Activated CD8-positive, alpha-beta T cell treated with anti-CD3 and anti-CD28 coated beads for 36 hours (primary cell): ENCODE data around the gene EXPH5. TPM values are rescaled to one million over a fixed set of nuclear protein-coding genes. Genes with fewer than 3 reads are reported as not detected.

Experiments
- ATAC-seq: fragments of 200-7000 bp; cut with Tn5 transposase; one replicate; pipeline ENCODE4 v1.10.0; 2021; ENCODE audit warnings: mild to moderate bottlenecking, moderate library complexity
- CTCF ChIA-PET: fragments of 350-600 bp; sonication (Branson Sonifier 250); formaldehyde crosslinking; loops from one replicate; lab custom pipeline; 2021; ENCODE audit warnings: antibody characterized with exemption; lab: Charles Lee
- POLR2A ChIA-PET: fragments of 350-600 bp; sonication (Branson Sonifier 250); formaldehyde crosslinking; loops from one replicate; lab custom pipeline; 2021; ENCODE audit warnings: antibody characterized with exemption; lab: Charles Lee
- DNase-seq: peaks from one replicate; pipeline ENCODE4 v3.0.0-alpha.2; 2020
- H3K27ac Mint-ChIP-seq: one replicate; pipeline ENCODE4 v1.8.0; 2021; ENCODE audit warnings: mild to moderate bottlenecking, mixed read lengths
- H3K27me3 Mint-ChIP-seq: one replicate; pipeline ENCODE4 v1.8.0; 2021; ENCODE audit warnings: mixed read lengths
- H3K36me3 Mint-ChIP-seq: one replicate; pipeline ENCODE4 v1.8.0; 2021; ENCODE audit warnings: low read depth, mixed read lengths
- H3K4me1 Mint-ChIP-seq: one replicate; pipeline ENCODE4 v1.8.0; 2021; ENCODE audit warnings: low read depth, mixed read lengths
- H3K4me3 Mint-ChIP-seq: one replicate; pipeline ENCODE4 v1.8.0; 2021; ENCODE audit warnings: mild to moderate bottlenecking, moderate library complexity, mixed read lengths
- H3K9me3 Mint-ChIP-seq: one replicate; pipeline ENCODE4 v1.8.0; 2021; ENCODE audit warnings: mixed read lengths
- CTCF ChIP-seq: fragments of 200-600 bp; IDR thresholded peaks from one replicate; pipeline ENCODE4 v1.8.0; 2022; ENCODE audit warnings: antibody characterized with exemption, mild to moderate bottlenecking
- intact Hi-C: fragments of 100-400 bp; cut with micrococcal nuclease; formaldehyde crosslinking; loops from one replicate; pipeline ENCODE4 v1.10.0; 2022
- total RNA-seq, 2 experiments: library from RNA; stranded (reverse); gene quantifications; one replicate each; pipeline ENCODE4 v1.2.3, GENCODE V29; 2021

The EXPH5 gene
- total RNA-seq, 2 experiments from 2014 or later = 2.9 to 4.1 TPM

GRCh38 chr11:108559904-108560303 lies 33.7 kb downstream of the EXPH5 start:
- Mint-ChIP-seq H3K27ac (no peak overlapping the region), H3K9me3 (no peaks in the 10 kb centered on the region), H3K4me1 (peaks cover 19% of the 10 kb centered on the region), H3K27me3 (no peaks in the 10 kb centered on the region), H3K36me3 (no peaks in the 10 kb centered on the region), H3K4me3 (no peak overlapping the region)
- no peak for ATAC-seq
- no peak for TF ChIP-seq CTCF
- no peak for DNase-seq
- ChIA-PET CTCF (no interaction called here), POLR2A (no interaction called here)
- intact Hi-C loops = no loop called here

GRCh38 chr11:108559340-108559739 lies 34.2 kb downstream of the EXPH5 start:
- H3K27me3 Mint-ChIP-seq = no peaks in the 10 kb centered on the region
- H3K4me1 Mint-ChIP-seq = peaks cover 19% of the 10 kb centered on the region
- CTCF ChIA-PET = no interaction called here
- no peaks in the 10 kb centered on the region for H3K9me3 Mint-ChIP-seq
- POLR2A ChIA-PET = interaction anchor here (0.7 kb wide), 1 partner anchor 10 kb away, joined by 4 read pairs; no protein-coding TSS in a partner anchor
- no peak for TF ChIP-seq CTCF
- no peak for ATAC-seq
- no peak overlapping the region for H3K27ac Mint-ChIP-seq
- no peaks in the 10 kb centered on the region for H3K36me3 Mint-ChIP-seq
- intact Hi-C loops = no loop called here
- DNase-seq = no peak
- no peak overlapping the region for H3K4me3 Mint-ChIP-seq

- Mint-ChIP-seq H3K36me3 (no peaks in the 10 kb centered on the region), H3K9me3 (no peaks in the 10 kb centered on the region), H3K27ac (no peak overlapping the region), H3K27me3 (no peaks in the 10 kb centered on the region), H3K4me3 (no peak overlapping the region), H3K4me1 (peaks cover 19% of the 10 kb centered on the region)
- ChIA-PET CTCF (interaction anchor here (1.2 kb wide), 2 partner anchors 10 to 91 kb away, joined by 3 to 4 read pairs; no protein-coding TSS in a partner anchor), POLR2A (interaction anchor here (0.7 kb wide), 1 partner anchor 10 kb away, joined by 3 read pairs; no protein-coding TSS in a partner anchor)
- TF ChIP-seq CTCF = no peak
- ATAC-seq = no peak
- intact Hi-C loops = no loop called here
- DNase-seq = no peak
These were observed 35.3 kb downstream of the EXPH5 start for GRCh38 chr11:108558222-108558621.

- no peak overlapping the region for H3K4me3 Mint-ChIP-seq
- ChIA-PET CTCF (no interaction called here), POLR2A (no interaction called here)
- intact Hi-C loops = no loop called here
- no peak for ATAC-seq
- DNase-seq = no peak
- H3K27me3 Mint-ChIP-seq = no peaks in the 10 kb centered on the region
- H3K4me1 Mint-ChIP-seq = peaks cover 19% of the 10 kb centered on the region
- no peak overlapping the region for H3K27ac Mint-ChIP-seq
- H3K9me3 Mint-ChIP-seq = no peaks in the 10 kb centered on the region
- no peaks in the 10 kb centered on the region for H3K36me3 Mint-ChIP-seq
- no peak for TF ChIP-seq CTCF
These were observed 37.5 kb downstream of the EXPH5 start for GRCh38 chr11:108556019-108556418.

- POLR2A ChIA-PET = interaction anchor here (0.6 kb wide), 1 partner anchor 1560 kb away, joined by 3 read pairs; no protein-coding TSS in a partner anchor
- Mint-ChIP-seq H3K4me3 (no peak overlapping the region), H3K27me3 (no peaks in the 10 kb centered on the region), H3K4me1 (no peaks in the 10 kb centered on the region), H3K9me3 (no peaks in the 10 kb centered on the region), H3K36me3 (no peaks in the 10 kb centered on the region), H3K27ac (no peak overlapping the region)
- DNase-seq (no peak), ATAC-seq (no peak)
- CTCF ChIA-PET = no interaction called here
- intact Hi-C loops = no loop called here
- TF ChIP-seq CTCF = no peak
These were observed 41.7 kb downstream of the EXPH5 start for GRCh38 chr11:108551651-108552462.
